Activated B cell treated with CpG ODN at 0.5 μM for 24 hours (primary cell): ENCODE data around the gene CSAD. TPM values are rescaled to one million over a fixed set of nuclear protein-coding genes. Genes with fewer than 3 reads are reported as not detected.

Source experiments
- ATAC-seq: fragments of 200-7000 bp; cut with Tn5 transposase; one replicate; pipeline ENCODE4 v1.10.0; 2021; ENCODE audit warnings: low read depth, mild to moderate bottlenecking, moderate library complexity
- CTCF ChIA-PET: fragments of 350-600 bp; sonication (Branson Sonifier 250); formaldehyde crosslinking; loops from one replicate; lab custom pipeline; 2021; ENCODE audit warnings: antibody characterized with exemption; lab: Charles Lee
- POLR2A ChIA-PET: fragments of 350-600 bp; sonication (Branson Sonifier 250); formaldehyde crosslinking; loops from one replicate; lab custom pipeline; 2021; ENCODE audit warnings: antibody characterized with exemption; lab: Charles Lee
- DNase-seq: peaks from one replicate; pipeline ENCODE4 v3.0.0; 2022
- H3K27ac Mint-ChIP-seq: one replicate; pipeline ENCODE4 v1.8.0; 2020; ENCODE audit warnings: mixed read lengths
- H3K27me3 Mint-ChIP-seq: one replicate; pipeline ENCODE4 v1.8.0; 2021; ENCODE audit warnings: mixed read lengths
- H3K36me3 Mint-ChIP-seq: one replicate; pipeline ENCODE4 v1.8.0; 2021; ENCODE audit warnings: low read depth, mixed read lengths
- H3K4me1 Mint-ChIP-seq: one replicate; pipeline ENCODE4 v1.8.0; 2021; ENCODE audit warnings: mixed read lengths
- H3K4me3 Mint-ChIP-seq: one replicate; pipeline ENCODE4 v1.8.0; 2020; ENCODE audit warnings: mild to moderate bottlenecking, mixed read lengths
- H3K9me3 Mint-ChIP-seq: one replicate; pipeline ENCODE4 v1.8.0; 2020; ENCODE audit warnings: mixed read lengths
- CTCF ChIP-seq: fragments of 200-600 bp; IDR thresholded peaks from one replicate; pipeline ENCODE4 v1.8.0; 2022; ENCODE audit warnings: antibody characterized with exemption, mild to moderate bottlenecking
- intact Hi-C: fragments of 100-400 bp; cut with micrococcal nuclease; formaldehyde crosslinking; loops from one replicate; pipeline ENCODE4 v1.15.1; 2024
- total RNA-seq: library from RNA; stranded (reverse); gene quantifications from 2 replicates; pipeline ENCODE4 v1.2.3, GENCODE V29; 2022

The CSAD gene
- total RNA-seq, 1 donor from 2014 or later = 34.6 TPM

GRCh38 chr12:53143355-53143754 lies 37.4 kb downstream of the CSAD start:
- peaks cover 10% of the 10 kb centered on the region for H3K27me3 Mint-ChIP-seq
- POLR2A ChIA-PET = no interaction called here
- CTCF ChIA-PET = no interaction called here
- H3K4me3 Mint-ChIP-seq = no peak overlapping the region
- no peaks in the 10 kb centered on the region for H3K4me1 Mint-ChIP-seq
- DNase-seq (no peak), ATAC-seq (no peak)
- H3K9me3 Mint-ChIP-seq = peaks cover 8% of the 10 kb centered on the region
- no peak for TF ChIP-seq CTCF
- H3K36me3 Mint-ChIP-seq = no peaks in the 10 kb centered on the region
- H3K27ac Mint-ChIP-seq = no peak overlapping the region
- intact Hi-C loops = no loop called here

- Mint-ChIP-seq H3K36me3 (peaks cover 2% of the 10 kb centered on the region), H3K9me3 (peaks cover 10% of the 10 kb centered on the region), H3K27ac (no peak overlapping the region), H3K27me3 (peaks cover 14% of the 10 kb centered on the region), H3K4me3 (no peak overlapping the region), H3K4me1 (peaks cover 4% of the 10 kb centered on the region)
- intact Hi-C loops = no loop called here
- DNase-seq = no peak
- no peak for TF ChIP-seq CTCF
- ChIA-PET CTCF (no interaction called here), POLR2A (no interaction called here)
- no peak for ATAC-seq
Measured at GRCh38 chr12:53133722-53134121, 47.0 kb downstream of the CSAD start.

- CTCF ChIA-PET = no interaction called here
- H3K36me3 Mint-ChIP-seq = no peaks in the 10 kb centered on the region
- ATAC-seq (no peak), DNase-seq (no peak)
- POLR2A ChIA-PET = no interaction called here
- H3K27me3 Mint-ChIP-seq = peaks cover 13% of the 10 kb centered on the region
- no peak overlapping the region for H3K27ac Mint-ChIP-seq
- intact Hi-C loops = no loop called here
- TF ChIP-seq CTCF = no peak
- H3K4me3 Mint-ChIP-seq = no peak overlapping the region
- peaks cover 4% of the 10 kb centered on the region for H3K4me1 Mint-ChIP-seq
- H3K9me3 Mint-ChIP-seq = peaks cover 3% of the 10 kb centered on the region
Measured at GRCh38 chr12:53131844-53132243, 48.9 kb downstream of the CSAD start.

GRCh38 chr12:53128780-53129569 lies 51.8 kb downstream of the CSAD start:
- H3K4me1 Mint-ChIP-seq = peaks cover 4% of the 10 kb centered on the region
- no peak for TF ChIP-seq CTCF
- ATAC-seq (no peak), DNase-seq (no peak)
- peaks cover 13% of the 10 kb centered on the region for H3K27me3 Mint-ChIP-seq
- ChIA-PET POLR2A (interaction anchor here (0.5 to 0.7 kb wide), 2 partner anchors 113 to 312 kb away, joined by 4 to 10 read pairs; no protein-coding TSS in a partner anchor), CTCF (no interaction called here)
- intact Hi-C loops = no loop called here
- no peak overlapping the region for H3K27ac Mint-ChIP-seq
- H3K36me3 Mint-ChIP-seq = no peaks in the 10 kb centered on the region
- no peak overlapping the region for H3K4me3 Mint-ChIP-seq
- H3K9me3 Mint-ChIP-seq = no peaks in the 10 kb centered on the region

GRCh38 chr12:53127169-53127568 lies 53.6 kb downstream of the CSAD start:
- TF ChIP-seq CTCF = no peak
- no peak overlapping the region for H3K4me3 Mint-ChIP-seq
- no peak overlapping the region for H3K27ac Mint-ChIP-seq
- no peaks in the 10 kb centered on the region for H3K36me3 Mint-ChIP-seq
- DNase-seq (no peak), ATAC-seq (no peak)
- peaks cover 4% of the 10 kb centered on the region for H3K4me1 Mint-ChIP-seq
- no peaks in the 10 kb centered on the region for H3K9me3 Mint-ChIP-seq
- CTCF ChIA-PET = no interaction called here
- intact Hi-C loops = no loop called here
- peaks cover 13% of the 10 kb centered on the region for H3K27me3 Mint-ChIP-seq
- POLR2A ChIA-PET = no interaction called here
